GM20000 (cell line): Measurements from ENCODE around the gene ARHGEF6.

Experiments used
- DNase-seq: peaks from one replicate; pipeline ENCODE4 v3.0.0; 2012; ENCODE audit warnings: low spot score
- CTCF ChIP-seq: IDR thresholded peaks from 2 replicates; pipeline ENCODE4 v1.5.1; 2012; ENCODE audit warnings: mild to moderate bottlenecking, control low read depth; ENCODE audit errors: extremely low read depth, missing control alignments

The ARHGEF6 gene

GRCh38 chrX:136708348-136708747, 72.4 kb downstream of the ARHGEF6 start:
- no peak for DNase-seq

DNA sequence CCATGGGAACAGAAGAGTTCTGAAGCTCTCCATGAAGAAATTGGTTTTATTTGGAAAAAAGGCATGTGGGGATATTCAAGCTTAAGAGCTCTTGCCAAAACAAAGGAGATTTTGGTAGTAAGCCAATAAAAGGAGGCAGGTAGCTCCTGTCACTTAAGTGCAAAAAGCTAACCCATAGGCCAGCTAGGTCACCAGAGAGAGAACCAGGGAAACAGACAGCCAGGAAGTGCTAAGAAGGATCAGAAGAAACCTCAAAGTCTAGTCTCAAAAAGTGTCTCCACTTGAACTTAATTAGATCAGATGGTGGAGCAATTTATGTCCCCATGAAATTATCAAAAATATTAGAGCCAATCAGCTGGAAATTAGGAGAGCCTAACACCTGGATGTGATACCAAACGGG, 83.6 kb downstream of the ARHGEF6 start:
- no peak for TF ChIP-seq CTCF
- DNase-seq = no peak

More at GRCh38 chrX:136708348-136708747, 72.4 kb downstream of the ARHGEF6 start:
- no peak for TF ChIP-seq CTCF

GRCh38 chrX:136694431-136695087, 86.2 kb downstream of the ARHGEF6 start:
- peak; percentile 32 for DNase-seq
- TF ChIP-seq CTCF = peak; percentile 16

- no peak for DNase-seq
- no peak for TF ChIP-seq CTCF
These were observed 88.5 kb downstream of the ARHGEF6 start for GRCh38 chrX:136692271-136692670.

DNA sequence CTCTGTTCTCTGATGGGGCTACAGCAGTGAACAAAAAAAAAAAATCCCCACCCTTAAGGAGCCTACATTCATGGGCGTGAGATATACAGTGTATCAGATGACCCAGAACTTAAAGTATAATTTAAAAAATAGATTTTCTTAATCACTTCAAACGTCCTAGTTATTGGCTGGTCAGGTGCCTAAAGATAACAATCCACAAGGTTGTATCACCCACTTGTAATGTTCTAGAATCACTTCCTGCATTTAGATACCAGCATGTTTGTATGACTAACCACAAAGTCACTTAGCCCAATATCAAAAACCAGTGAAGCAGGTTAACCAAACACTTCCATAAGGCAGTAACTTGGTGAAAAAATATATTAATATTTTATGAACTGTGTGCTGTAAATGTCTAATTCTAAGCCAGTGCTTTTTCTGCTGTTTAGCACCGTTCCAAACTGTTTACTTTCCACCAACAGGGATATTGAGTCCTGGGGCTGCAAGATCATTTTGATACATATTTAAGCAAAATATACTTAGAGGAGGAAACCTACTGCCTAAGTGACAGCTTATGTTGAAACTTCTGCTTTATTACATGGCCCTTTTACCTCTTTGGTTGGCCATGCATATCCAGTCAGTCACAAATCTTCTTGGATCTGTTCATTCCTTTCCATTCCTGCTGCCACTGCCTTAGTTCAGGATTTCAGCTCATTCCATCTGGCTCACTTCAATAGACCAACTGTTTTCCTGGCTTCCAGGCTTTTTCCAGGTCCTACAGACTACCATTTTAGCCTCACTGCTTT, 89.5 kb downstream of the ARHGEF6 start:
- TF ChIP-seq CTCF = no peak
- no peak for DNase-seq

- no peak for DNase-seq
- no peak for TF ChIP-seq CTCF
These were observed 91.3 kb downstream of the ARHGEF6 start for GRCh38 chrX:136689436-136689835.

DNA sequence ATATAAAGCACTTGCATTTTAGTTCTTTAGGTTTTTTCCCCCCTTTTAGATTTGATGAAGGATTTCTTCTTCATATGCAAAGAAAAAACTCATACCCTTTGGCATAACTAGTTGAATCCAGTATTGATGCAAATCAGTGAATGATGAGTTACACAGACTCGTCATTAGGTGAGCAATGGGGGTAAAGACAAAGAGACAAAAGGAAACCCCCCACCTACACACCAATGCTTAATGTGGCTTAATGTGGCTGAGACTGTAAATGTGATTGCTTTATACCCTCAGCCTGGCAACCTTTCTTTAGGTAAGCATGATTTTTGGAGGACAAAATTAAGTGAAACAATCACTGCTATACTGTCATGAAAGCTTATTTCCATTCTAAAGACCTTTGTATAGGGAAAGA, 93.3 kb downstream of the ARHGEF6 start:
- no peak for DNase-seq
- TF ChIP-seq CTCF = no peak
